PC-3 (cell line): Measurements from ENCODE around the gene CNNM3. TPM values are rescaled to one million over a fixed set of nuclear protein-coding genes. Genes with fewer than 3 reads are reported as not detected.

Experiments used
- ATAC-seq: fragments of 200-7000 bp; cut with Tn5 transposase; 2 replicates; pipeline ENCODE4 v1.9.1; 2020; ENCODE audit warnings: mild to moderate bottlenecking, moderate library complexity
- BruUV-seq: library from RNA; stranded (reverse); fragments of 400-500 nt; replicated peaks from 2 replicates; lab custom pipeline; 2021; lab: Mats Ljungman, UMichigan
- CTCF ChIA-PET: fragments of 300-600 bp; sonication (Branson Sonifier 250); formaldehyde crosslinking; loops from one replicate; lab custom pipeline; 2022; ENCODE audit warnings: antibody characterized with exemption; lab: Charles Lee
- POLR2A ChIA-PET: fragments of 300-600 bp; sonication (Branson Sonifier 250); formaldehyde crosslinking; loops from one replicate; lab custom pipeline; 2022; ENCODE audit warnings: antibody characterized with exemption; ENCODE audit not compliant: unreplicated experiment; lab: Charles Lee
- DNase-seq: peaks from one replicate; pipeline ENCODE4 v3.0.0-alpha.2; 2015
- H2AFZ ChIP-seq: fragments of 300-600 bp; sonication (generic); 2 replicates; pipeline ENCODE4 v1.6.0; 2016; ENCODE audit warnings: antibody characterized with exemption, low read length
- H3F3A ChIP-seq: fragments of 300-600 bp; sonication (generic); one replicate; pipeline ENCODE4 v1.6.0; 2017; ENCODE audit warnings: antibody characterized with exemption, low read length, control low read depth, mild to moderate bottlenecking; ENCODE audit not compliant: unreplicated experiment
- H3K27ac ChIP-seq: fragments of 300-600 bp; sonication (generic); 2 replicates; pipeline ENCODE4 v1.5.1; 2016; ENCODE audit warnings: mild to moderate bottlenecking, low read length
- H3K27me3 ChIP-seq: fragments of 300-600 bp; sonication (generic); 2 replicates; pipeline ENCODE4 v1.6.1; 2016; ENCODE audit warnings: low read length, mixed read lengths
- H3K36me3 ChIP-seq: fragments of 300-600 bp; sonication (generic); 2 replicates; pipeline ENCODE4 v1.6.1; 2016; ENCODE audit warnings: low read depth, mixed run types, low read length, mixed read lengths
- H3K4me1 ChIP-seq: fragments of 300-600 bp; sonication (generic); 2 replicates; pipeline ENCODE4 v1.5.1; 2016; ENCODE audit warnings: low read length; ENCODE audit not compliant: insufficient read depth
- H3K4me2 ChIP-seq: fragments of 300-600 bp; sonication (generic); 2 replicates; pipeline ENCODE4 v1.6.0; 2016; ENCODE audit warnings: low read length
- H3K4me3 ChIP-seq: fragments of 300-600 bp; sonication (generic); 2 replicates; pipeline ENCODE4 v1.5.1; 2016; ENCODE audit warnings: mild to moderate bottlenecking, low read length, mixed read lengths
- H3K79me2 ChIP-seq: fragments of 300-600 bp; sonication (generic); 2 replicates; pipeline ENCODE4 v1.6.1; 2017; ENCODE audit warnings: low read length, mixed read lengths
- H3K9ac ChIP-seq: fragments of 300-600 bp; sonication (generic); 2 replicates; pipeline ENCODE4 v1.6.0; 2016; ENCODE audit warnings: mild to moderate bottlenecking, low read length
- H3K9me2 ChIP-seq: fragments of 300-600 bp; sonication (generic); replicated peaks from 2 replicates; pipeline ENCODE4 v1.6.1; 2016; ENCODE audit warnings: mixed run types, low read length, mixed read lengths
- H3K9me3 ChIP-seq: fragments of 300-600 bp; sonication (generic); 2 replicates; pipeline ENCODE4 v1.6.1; 2016; ENCODE audit warnings: low read length, mixed read lengths
- H4K20me1 ChIP-seq: fragments of 300-600 bp; sonication (generic); 2 replicates; pipeline ENCODE4 v1.6.1; 2016; ENCODE audit warnings: low read length, mixed read lengths
- EZH2 ChIP-seq: fragments of 300-600 bp; sonication (generic); IDR thresholded peaks from one replicate; pipeline ENCODE4 v1.6.1; 2017; ENCODE audit warnings: antibody characterized with exemption, mild to moderate bottlenecking, low read length; ENCODE audit not compliant: unreplicated experiment
- EZH2phosphoT487 ChIP-seq: fragments of 300-600 bp; sonication (generic); IDR thresholded peaks from 2 replicates; pipeline ENCODE4 v1.6.1; 2018; ENCODE audit warnings: mild to moderate bottlenecking, antibody characterized with exemption, low read length, borderline replicate concordance
- intact Hi-C: fragments of 100-400 bp; cut with micrococcal nuclease; formaldehyde crosslinking; loops from 2 replicates; pipeline ENCODE4 v1.9.0; 2023
- total RNA-seq: library from RNA; depleted of rRNA; stranded (reverse); fragments of >200 nt; gene quantifications from 2 replicates; pipeline ENCODE4 v1.2.3, GENCODE V29; 2014
- TF ChIP-seq, protein P1 (sequence below): fragments of 300-600 bp; sonication (generic); conservative IDR thresholded peaks from 2 replicates; pipeline ENCODE4 v1.5.1; 2017; ENCODE audit warnings: antibody characterized with exemption, low read depth, mild to moderate bottlenecking, low read length

The CNNM3 gene
- total RNA-seq, 1 experiment from 2014 or later = 9.0 TPM

DNA sequence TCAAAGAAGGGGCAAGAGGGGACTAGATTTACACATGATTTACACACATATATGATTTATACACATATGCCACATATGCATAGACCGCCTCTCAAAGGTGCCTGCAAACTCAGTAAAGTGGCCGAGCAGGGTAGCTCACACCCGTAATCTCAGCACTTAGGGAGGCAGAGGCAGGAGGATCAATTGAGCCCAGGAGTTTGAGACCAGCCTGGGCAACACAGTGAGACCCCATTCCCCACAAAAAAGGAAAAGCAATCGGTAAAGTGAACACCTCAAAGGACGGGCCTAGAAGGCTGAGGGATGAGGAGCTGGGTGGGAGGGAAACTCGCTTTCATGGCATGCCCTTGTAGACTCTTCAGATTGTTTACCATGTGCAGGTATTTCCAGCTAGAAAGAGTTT is 36.6 kb downstream of the CNNM3 start:
- Histone ChIP-seq H3K27ac (no peak overlapping the region), H3K9ac (no peak overlapping the region), H3F3A (no peaks in the 10 kb centered on the region), H3K36me3 (peaks cover 9% of the 10 kb centered on the region), H3K79me2 (peaks cover 36% of the 10 kb centered on the region), H3K27me3 (no peaks in the 10 kb centered on the region), H3K9me2 (no peaks in the 10 kb centered on the region), H3K4me1 (peaks cover 11% of the 10 kb centered on the region), H3K9me3 (no peaks in the 10 kb centered on the region), H3K4me2 (no peak overlapping the region), H3K4me3 (no peak overlapping the region), H2AFZ (no peak overlapping the region), H4K20me1 (0 out of 2 replicates have a peak, but pooled peaks cover 4% of the 10 kb centered on the region)
- no peak for TF ChIP-seq EZH2phosphoT487
- no peak for TF ChIP-seq EZH2
- TF ChIP-seq, protein P1, sequence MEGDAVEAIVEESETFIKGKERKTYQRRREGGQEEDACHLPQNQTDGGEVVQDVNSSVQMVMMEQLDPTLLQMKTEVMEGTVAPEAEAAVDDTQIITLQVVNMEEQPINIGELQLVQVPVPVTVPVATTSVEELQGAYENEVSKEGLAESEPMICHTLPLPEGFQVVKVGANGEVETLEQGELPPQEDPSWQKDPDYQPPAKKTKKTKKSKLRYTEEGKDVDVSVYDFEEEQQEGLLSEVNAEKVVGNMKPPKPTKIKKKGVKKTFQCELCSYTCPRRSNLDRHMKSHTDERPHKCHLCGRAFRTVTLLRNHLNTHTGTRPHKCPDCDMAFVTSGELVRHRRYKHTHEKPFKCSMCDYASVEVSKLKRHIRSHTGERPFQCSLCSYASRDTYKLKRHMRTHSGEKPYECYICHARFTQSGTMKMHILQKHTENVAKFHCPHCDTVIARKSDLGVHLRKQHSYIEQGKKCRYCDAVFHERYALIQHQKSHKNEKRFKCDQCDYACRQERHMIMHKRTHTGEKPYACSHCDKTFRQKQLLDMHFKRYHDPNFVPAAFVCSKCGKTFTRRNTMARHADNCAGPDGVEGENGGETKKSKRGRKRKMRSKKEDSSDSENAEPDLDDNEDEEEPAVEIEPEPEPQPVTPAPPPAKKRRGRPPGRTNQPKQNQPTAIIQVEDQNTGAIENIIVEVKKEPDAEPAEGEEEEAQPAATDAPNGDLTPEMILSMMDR = no peak
- no TSS peak for BruUV-seq
- DNase-seq (no peak), ATAC-seq (no peak)
- intact Hi-C loops = no loop called here
- ChIA-PET CTCF (no interaction called here), POLR2A (no interaction called here)

DNA sequence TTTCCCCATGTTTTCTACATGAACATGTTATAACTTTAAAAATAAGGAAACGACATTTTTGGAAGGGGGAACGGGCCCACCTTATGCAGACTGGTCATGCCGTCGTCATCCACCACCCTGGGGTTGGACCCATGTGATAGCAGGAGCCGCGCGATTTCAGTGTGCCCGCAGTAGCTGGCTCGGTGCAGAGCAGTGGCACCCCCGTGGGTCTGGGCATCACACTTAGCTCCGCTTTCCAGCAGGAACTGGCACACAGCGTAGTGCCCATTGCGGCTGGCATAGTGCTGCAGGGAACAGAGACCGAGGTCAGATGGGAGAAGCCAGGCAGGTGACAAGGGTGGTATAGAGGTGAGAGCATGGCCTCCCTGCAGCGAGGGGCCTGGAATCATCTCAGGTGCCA is 37.3 kb downstream of the CNNM3 start:
- Histone ChIP-seq H3K9ac (no peak overlapping the region), H3K27ac (no peak overlapping the region), H3K79me2 (peaks cover 36% of the 10 kb centered on the region), H3K4me1 (peaks cover 11% of the 10 kb centered on the region), H2AFZ (no peak overlapping the region), H3F3A (no peaks in the 10 kb centered on the region), H3K9me3 (no peaks in the 10 kb centered on the region), H4K20me1 (0 out of 2 replicates have a peak, but pooled peaks cover 4% of the 10 kb centered on the region), H3K4me2 (no peak overlapping the region), H3K9me2 (no peaks in the 10 kb centered on the region), H3K27me3 (no peaks in the 10 kb centered on the region), H3K4me3 (no peak overlapping the region), H3K36me3 (peaks cover 7% of the 10 kb centered on the region; the same call in 1 of the 2 replicates)
- no peak for TF ChIP-seq EZH2phosphoT487
- no peak for TF ChIP-seq EZH2
- TF ChIP-seq, protein P1 = no peak
- ChIA-PET POLR2A (no interaction called here), CTCF (no interaction called here)
- ATAC-seq (no peak), DNase-seq (no peak)
- no TSS peak for BruUV-seq
- intact Hi-C loops = no loop called here
